Astrocyte of the spinal cord (primary cell): ENCODE results near the gene LIF.

Source experiments
- DNase-seq: peaks from one replicate; pipeline ENCODE4 v3.0.0; 2011; ENCODE audit warnings: low read depth, low spot score
- H3K4me3 ChIP-seq: 2 replicates; pipeline ENCODE4 v1.5.1; 2011; ENCODE audit warnings: low read depth, mild to moderate bottlenecking, low read length, moderate library complexity
- CTCF ChIP-seq: IDR thresholded peaks from 2 replicates; pipeline ENCODE4 v1.5.1; 2012; ENCODE audit warnings: low read depth, mild to moderate bottlenecking, low read length, inconsistent platforms
- in situ Hi-C: cut with HindIII; loops from 2 replicates; pipeline ENCODE4 v1.10.0; 2017; ENCODE audit warnings: low sequenced_read_pairs

The LIF gene

GRCh38 chr22:30196880-30197336 is 49.7 kb downstream of the LIF start:
- TF ChIP-seq CTCF: no peak
- no peak for DNase-seq
- in situ Hi-C loops: no loop called here
- H3K4me3 ChIP-seq: no peak overlapping the region

GRCh38 chr22:30196141-30196879 is 50.2 kb downstream of the LIF start:
- TF ChIP-seq CTCF: no peak
- no peak overlapping the region for H3K4me3 ChIP-seq
- peak; percentile 100 for DNase-seq
- in situ Hi-C loops: no loop called here

- TF ChIP-seq CTCF: no peak
- H3K4me3 ChIP-seq: no peak overlapping the region
- no peak for DNase-seq
- in situ Hi-C loops: no loop called here
Observed at GRCh38 chr22:30195245-30196140, 51.1 kb downstream of the LIF start.

DNA sequence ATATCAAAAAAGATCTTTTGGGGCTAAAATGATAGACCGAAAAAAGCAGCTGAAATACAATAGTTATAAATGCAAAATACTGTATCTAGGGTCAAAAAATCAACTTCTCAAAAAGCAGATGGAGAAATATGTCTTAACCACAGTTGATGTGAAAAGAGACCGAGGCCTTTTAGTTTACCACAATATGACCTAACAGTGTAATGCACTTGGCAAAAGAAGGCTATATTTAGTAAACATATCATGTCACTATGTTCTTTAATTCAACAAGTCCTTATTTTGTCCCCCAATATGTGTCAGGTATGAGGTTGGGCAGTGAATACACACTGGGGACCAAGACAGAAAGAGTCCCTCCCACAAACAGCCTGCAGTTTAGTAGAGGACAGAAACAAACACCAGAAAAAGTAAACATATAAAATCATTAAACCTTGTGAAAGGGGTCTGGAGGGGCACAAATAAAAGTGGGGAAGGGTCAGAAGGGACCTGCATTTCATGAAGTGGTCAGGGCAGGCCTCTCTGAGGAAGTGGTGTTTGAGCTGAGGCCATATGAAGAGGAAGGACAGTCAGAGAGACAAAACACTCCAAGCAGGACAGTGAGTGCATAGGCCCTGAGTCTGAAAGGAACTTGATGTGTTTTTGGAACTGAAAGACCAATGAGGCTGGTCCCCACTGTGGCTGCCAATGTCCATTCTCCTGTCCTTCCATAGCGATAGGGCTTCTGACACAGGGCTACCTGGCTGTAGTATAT is 53.4 kb downstream of the LIF start:
- DNase-seq: no peak
- no peak for TF ChIP-seq CTCF
- H3K4me3 ChIP-seq: no peak overlapping the region
- in situ Hi-C loops: no loop called here

DNA sequence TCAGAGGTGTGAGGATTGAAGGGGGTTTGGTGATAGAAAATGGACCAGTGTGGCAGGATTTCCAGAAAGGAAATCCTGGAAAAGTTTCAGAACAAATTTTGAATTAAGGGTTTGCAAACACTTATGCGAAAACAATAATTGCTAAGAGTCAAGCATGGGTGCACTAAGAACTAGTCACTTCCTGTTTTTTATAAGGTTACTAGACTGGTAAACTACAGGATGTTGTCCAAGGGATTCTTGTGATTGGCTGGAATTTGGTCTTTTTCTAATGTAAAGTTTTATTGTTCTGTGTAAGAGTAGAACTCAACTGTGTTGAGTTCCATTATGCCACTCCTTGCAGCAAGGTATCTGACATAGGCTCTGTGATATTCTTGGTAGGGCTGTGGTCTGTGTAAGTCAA is 54.1 kb downstream of the LIF start:
- no peak for DNase-seq
- in situ Hi-C loops: no loop called here
- no peak overlapping the region for H3K4me3 ChIP-seq
- no peak for TF ChIP-seq CTCF

DNA sequence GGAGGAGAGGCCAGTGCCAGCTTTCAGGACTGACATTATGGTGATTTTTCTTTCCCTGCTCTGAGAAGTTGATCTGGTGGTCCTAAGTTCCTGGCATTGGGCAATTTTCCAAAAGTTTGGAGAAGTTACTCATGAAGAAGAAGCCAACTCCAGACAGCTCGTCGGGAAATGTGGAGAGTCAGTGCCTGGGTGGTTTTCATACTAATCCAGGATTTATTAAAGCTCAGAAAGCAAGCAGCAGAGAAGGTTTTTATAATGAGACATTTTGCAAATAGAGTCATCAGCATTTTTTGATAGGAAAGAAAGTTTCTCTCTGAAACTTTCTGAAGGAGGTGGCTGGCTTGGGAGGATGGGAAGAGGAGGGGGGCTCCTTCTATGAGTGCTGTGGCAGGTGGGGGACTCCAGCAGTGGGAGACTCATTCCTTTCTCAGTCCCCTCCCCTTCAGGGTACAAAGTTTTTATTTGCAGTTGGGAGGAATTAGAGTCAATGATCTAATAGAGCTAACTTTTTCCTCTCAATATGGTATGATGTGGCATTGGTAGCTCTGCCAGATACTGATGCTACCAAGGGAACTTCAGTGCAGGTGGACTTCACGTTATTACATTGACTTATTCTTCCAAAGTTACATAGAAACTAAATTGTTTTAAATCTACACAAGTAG is 55.4 kb downstream of the LIF start:
- TF ChIP-seq CTCF: no peak
- DNase-seq: no peak
- in situ Hi-C loops: no loop called here

More for the DNA sequence above, 55.4 kb downstream of the LIF start:
- H3K4me3 ChIP-seq: no peak overlapping the region
